HCT116 (cell line): ENCODE data around the gene PDE6G.

Experiments used
- CEBPB ChIP-seq: IDR thresholded peaks from 2 replicates; pipeline ENCODE4 v1.6.1; 2012; ENCODE audit warnings: low read depth
- CTCF ChIP-seq, 3 experiments: fragments of 200-600 bp in 1 of 3; sonication (generic) in 1 of 3; IDR thresholded peaks in 2 of 3; conservative IDR thresholded peaks in 1 of 3; 2 replicates each; pipeline ENCODE4 v1.5.1; 2012 to 2017; ENCODE audit warnings: low read depth in 2 of 3, low read length in 2 of 3, antibody characterized with exemption in 1 of 3, borderline replicate concordance in 1 of 3, control low read depth in 1 of 3, mild to moderate bottlenecking in 1 of 3, mixed read lengths in 1 of 3, mixed run types in 1 of 3, moderate library complexity in 1 of 3; ENCODE audit not compliant: insufficient read depth in 1 of 3
- EGR1 ChIP-seq: IDR thresholded peaks from 2 replicates; pipeline ENCODE4 v1.6.1; 2012; ENCODE audit warnings: low read depth
- EZH2 ChIP-seq: fragments of 200-600 bp; sonication (generic); IDR thresholded peaks from 2 replicates; pipeline ENCODE4 v1.6.1; 2017; ENCODE audit warnings: antibody characterized with exemption, mixed run types
- FOSL1 ChIP-seq: IDR thresholded peaks from 2 replicates; pipeline ENCODE4 v1.6.1; 2012; ENCODE audit warnings: low read depth
- JUND ChIP-seq: IDR thresholded peaks from 2 replicates; pipeline ENCODE4 v1.6.1; 2012
- MAX ChIP-seq: IDR thresholded peaks from 2 replicates; pipeline ENCODE4 v1.6.1; 2012
- POLR2A ChIP-seq: IDR thresholded peaks from 2 replicates; pipeline ENCODE4 v1.7.0; 2011; ENCODE audit warnings: borderline replicate concordance; ENCODE audit not compliant: insufficient read depth, insufficient read length; ENCODE audit errors: extremely low read depth
- RAD21 ChIP-seq: IDR thresholded peaks from 2 replicates; pipeline ENCODE4 v1.6.1; 2012; ENCODE audit warnings: low read depth, mild to moderate bottlenecking
- REST ChIP-seq: IDR thresholded peaks from 2 replicates; pipeline ENCODE4 v1.6.1; 2012; ENCODE audit warnings: low read depth
- SP1 ChIP-seq: IDR thresholded peaks from 2 replicates; pipeline ENCODE4 v1.6.1; 2012; ENCODE audit warnings: low read depth
- SRF ChIP-seq: IDR thresholded peaks from 2 replicates; pipeline ENCODE4 v1.6.1; 2012; ENCODE audit warnings: low read depth
- ZFX ChIP-seq: fragments of 450-650 bp; IDR thresholded peaks from 2 replicates; pipeline ENCODE4 v1.6.1; 2017

DNA sequence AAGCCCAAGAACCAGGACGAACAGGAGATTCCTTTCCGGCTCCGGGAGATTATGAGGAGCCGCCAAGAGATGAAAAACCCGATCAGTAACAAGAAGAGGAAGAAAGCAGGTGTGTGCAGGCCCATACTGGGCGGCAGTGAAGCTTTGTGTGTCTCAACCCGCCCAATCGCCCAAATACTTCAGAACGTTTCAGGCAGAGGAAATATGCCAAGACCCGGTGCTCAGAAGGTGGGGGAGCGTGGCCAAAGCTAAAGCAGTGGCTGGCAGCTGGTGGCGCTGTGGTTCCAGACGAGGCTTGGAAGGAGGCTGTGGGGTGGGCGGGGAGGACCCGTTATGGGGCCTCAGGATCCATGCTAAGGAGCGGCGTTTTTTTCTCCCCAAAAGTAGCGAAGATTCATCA lies 11.4 kb upstream of the PDE6G start:
- TF ChIP-seq ZFX (no peak), EZH2 (no peak), REST (no peak), FOSL1 (no peak), EGR1 (no peak), POLR2A (no peak), CTCF (IDR thresholded peaks at IDR 0.05 in 2 of 3, conservative IDR thresholded peaks at IDR 0.05 in 1 of 3; ENCODE audit: borderline replicate concordance in 1 of 3, insufficient read depth in 1 of 3, low read depth in 2 of 3, low read length in 2 of 3) (peak in 2 of 3 experiments; percentile 55 to 64; a peak in 4 of 6 replicates), CEBPB (no peak), SRF (no peak), RAD21 (no peak), SP1 (no peak), MAX (no peak), JUND (no peak)
